C4-2B (cell line): ENCODE measurements around the gene ZNF653.

Experiments used
- H3K27ac ChIP-seq: fragments of 450-650 bp; 2 replicates; pipeline ENCODE4 v1.5.1; 2017
- CTCF ChIP-seq: fragments of 450-650 bp; conservative IDR thresholded peaks from 2 replicates; pipeline ENCODE4 v1.5.1; 2017; ENCODE audit warnings: mild to moderate bottlenecking
- ZFX ChIP-seq: fragments of 450-650 bp; IDR thresholded peaks from 2 replicates; pipeline ENCODE4 v1.6.1; 2017

Gene ZNF653

DNA sequence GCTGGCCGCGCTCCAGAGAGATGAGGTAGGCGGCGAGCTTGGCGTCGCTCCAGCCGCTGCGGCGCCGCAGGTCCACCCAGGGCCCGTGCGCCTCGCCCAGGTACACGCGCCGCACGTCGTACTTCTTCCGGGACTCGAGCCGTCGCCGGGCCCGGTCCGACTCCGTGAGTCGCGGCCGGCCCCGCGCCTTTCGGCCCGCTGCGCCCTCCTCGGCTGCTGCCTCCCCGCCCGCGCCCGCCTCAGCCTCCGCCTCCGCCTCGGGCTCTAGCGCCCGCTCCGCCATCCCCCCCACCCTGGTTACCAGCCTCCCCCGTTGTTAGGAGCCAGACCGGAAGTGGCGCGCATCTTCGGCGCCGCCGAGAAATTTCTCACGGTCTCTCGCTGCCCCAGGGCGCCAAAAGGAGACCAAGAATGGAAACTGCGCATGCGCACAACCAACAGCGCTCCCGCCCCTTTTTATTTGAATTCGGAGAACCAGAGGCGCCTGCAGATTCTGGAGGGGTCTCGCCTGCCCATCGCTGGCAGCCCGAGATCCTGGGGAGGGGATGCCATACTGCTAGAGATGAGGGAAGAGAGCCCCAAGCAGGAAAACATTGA is at the start of gene ZNF653:
ZNF653 (minus strand) TSS at position 336 of the 597 bp plus-strand sequence; CDS start at position 283, 53 bp downstream.
- TF ChIP-seq ZFX, result no peak
- no peak for TF ChIP-seq CTCF
- H3K27ac ChIP-seq, result peak within 1 kb of the TSS; percentile 92

DNA sequence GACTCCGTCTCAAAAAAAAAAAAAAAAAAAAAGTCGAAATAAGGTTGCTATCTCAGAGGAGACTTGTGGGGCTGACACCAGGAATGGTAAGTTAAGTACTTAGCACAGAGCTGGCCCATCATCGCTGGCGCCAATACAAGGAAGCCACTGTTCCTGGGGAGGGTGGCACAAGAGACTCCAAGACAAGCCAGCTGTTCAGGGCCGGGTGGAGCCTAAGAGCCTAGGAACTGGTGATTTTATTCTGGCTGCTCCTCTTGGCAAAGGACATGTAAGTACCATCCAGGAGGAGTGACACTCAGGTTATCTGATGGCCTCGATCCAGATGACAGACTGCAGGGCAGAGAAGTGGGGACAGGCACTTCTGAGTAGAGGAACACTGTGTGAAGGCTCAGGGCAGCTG is 49.6 kb upstream of the ZNF653 start:
- H3K27ac ChIP-seq, result peak overlapping the region; percentile 13; the same call in 1 of the 2 replicates

GRCh38 chr19:11554160-11554559 is 48.5 kb upstream of the ZNF653 start:
- TF ChIP-seq CTCF (no peak), ZFX (no peak)
- no peak overlapping the region for H3K27ac ChIP-seq

More for the DNA sequence above, 49.6 kb upstream of the ZNF653 start:
- no peak for TF ChIP-seq ZFX
- no peak for TF ChIP-seq CTCF

- H3K27ac ChIP-seq, result no peak overlapping the region
- TF ChIP-seq ZFX, result no peak
- no peak for TF ChIP-seq CTCF
Observed at GRCh38 chr19:11552666-11553372, 47.2 kb upstream of the ZNF653 start.

DNA sequence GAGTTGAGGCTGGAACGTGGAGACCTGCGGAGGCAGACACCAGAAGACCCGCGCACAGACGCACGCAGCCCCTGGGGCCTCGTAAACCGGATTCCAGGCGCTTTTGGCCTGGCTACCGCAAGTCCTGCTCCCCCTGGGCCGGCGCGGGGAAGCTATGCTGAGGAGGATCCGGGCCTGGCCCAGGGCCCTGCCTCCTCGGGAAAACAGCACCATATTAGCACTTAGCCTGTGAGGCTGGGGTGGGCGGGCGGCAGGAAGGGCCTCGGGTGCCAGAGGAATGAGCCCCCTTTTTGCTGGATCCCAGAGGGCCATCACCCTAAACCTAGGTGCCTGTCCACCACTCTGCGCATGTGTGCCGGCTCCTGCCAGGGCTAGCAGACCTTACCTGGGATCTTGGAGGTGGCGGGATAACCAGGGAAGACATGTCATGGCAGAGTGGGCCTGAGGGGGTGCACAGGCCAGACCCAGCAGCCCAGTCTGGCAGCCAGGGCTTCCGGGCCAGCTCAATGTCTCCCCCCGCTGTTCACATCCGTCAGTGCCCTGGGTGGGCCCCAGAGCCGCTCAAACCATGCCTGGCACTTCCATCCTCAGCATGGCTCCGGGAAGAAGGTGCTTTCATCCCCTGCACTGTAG is 46.1 kb upstream of the ZNF653 start:
- TF ChIP-seq CTCF, result no peak; the same call in 1 of the 2 replicates
- no peak for TF ChIP-seq ZFX
- H3K27ac ChIP-seq, result no peak overlapping the region

DNA sequence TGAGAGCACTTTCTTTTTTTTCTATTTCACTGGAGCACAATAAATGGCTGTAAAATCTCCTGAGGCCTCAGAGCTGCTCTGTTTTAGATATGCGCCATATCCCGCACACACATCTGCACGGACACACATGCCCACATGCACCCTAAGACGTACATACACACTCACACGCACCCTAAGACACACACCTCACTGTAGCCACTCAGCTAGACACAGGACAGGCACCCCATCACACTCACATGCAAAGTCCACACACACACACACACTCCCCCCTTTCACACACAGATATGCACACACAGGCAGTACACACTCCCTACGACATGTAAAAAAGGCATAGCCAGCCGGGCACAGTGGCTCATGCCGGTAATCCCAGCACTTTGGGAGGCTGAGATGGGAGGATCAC is 44.6 kb upstream of the ZNF653 start:
- TF ChIP-seq CTCF (no peak), ZFX (no peak)
- no peak overlapping the region for H3K27ac ChIP-seq

- TF ChIP-seq ZFX, result no peak
- no peak for TF ChIP-seq CTCF
- H3K27ac ChIP-seq, result no peak overlapping the region
Observed at GRCh38 chr19:11549386-11549953, 43.8 kb upstream of the ZNF653 start.
